ENCODE measurements around the gene TTC39A.
"Not testable (repeated sequence)": the region's sequence is repeated elsewhere in the genome, so short reads cannot be mapped to it uniquely, and the experiment has no call there.

Gene TTC39A

GRCh38 chr1:51264451-51264850, 65.9 kb downstream of the TTC39A start:
- DNase-seq = no peak

GRCh38 chr1:51263147-51263877, 67.0 kb downstream of the TTC39A start:
- DNase-seq = no peak

- DNase-seq = no peak
Measured at GRCh38 chr1:51255331-51255730, 75.0 kb downstream of the TTC39A start.

DNA sequence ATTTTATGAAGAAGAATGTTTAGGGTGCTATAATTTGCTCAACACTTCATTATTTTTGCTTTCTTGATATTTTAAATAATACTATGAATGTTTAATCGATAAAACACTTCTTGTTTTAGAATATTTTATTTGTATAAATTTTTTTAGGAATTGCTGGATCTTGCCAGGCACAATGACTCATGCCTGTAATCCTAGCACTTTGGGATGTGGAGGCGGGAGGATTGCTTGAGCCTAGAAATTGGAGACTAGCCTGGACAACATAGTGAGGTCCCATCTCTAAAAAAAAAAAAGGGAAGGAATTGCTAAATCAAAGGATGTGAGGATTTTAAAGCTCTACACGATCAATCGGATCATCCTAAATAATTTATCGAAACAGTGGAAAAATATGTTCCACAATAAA, 76.7 kb downstream of the TTC39A start:
- DNase-seq = no peak

DNA sequence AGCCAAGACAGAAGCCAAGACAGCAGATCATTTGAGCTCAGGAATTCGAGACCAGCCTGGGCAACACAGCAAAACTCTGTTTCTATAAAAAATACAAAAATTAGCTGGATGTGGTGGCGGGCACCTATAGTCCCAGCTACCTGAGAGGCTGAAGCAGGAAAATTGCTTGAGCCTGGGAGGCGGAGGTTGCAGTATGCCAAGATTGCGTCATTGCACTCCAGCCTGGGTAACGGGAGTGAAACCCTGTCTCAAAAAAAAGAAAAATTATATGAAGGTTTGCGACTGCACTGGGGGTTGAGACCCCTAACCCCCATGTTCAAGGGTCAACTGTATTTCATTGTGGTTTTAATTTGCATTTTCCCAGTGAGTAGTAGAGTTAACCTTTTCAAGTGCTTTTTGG, 78.0 kb downstream of the TTC39A start:
- DNase-seq = no peak

GRCh38 chr1:51251165-51251564, 79.2 kb downstream of the TTC39A start:
- DNase-seq = not testable (repeated sequence)

GRCh38 chr1:51250729-51251128, 79.6 kb downstream of the TTC39A start:
- not testable (repeated sequence) for DNase-seq

- DNase-seq = no peak
Measured at GRCh38 chr1:51249445-51249844, 80.9 kb downstream of the TTC39A start.

GRCh38 chr1:51247499-51247898, 82.9 kb downstream of the TTC39A start:
- no peak for DNase-seq

GRCh38 chr1:51247022-51247421, 83.3 kb downstream of the TTC39A start:
- DNase-seq = no peak

DNA sequence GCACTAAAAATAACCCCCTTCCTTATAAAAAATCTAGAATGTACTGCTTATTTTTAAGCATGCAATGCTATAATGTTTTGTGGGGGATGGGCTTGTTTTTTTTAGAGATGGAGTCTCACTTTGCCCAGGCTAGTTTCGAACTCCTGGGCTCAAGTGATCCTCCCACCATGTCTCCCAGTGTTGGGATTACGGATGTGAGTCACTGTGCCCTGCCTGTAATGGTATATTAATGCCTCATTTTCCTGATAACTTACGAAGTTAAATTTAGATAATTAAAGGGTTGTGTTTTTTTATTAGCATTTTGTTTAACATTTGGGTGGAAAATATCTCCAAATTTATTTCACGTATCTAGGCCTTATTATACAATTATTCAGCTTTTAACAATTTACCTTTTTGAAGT, 87.8 kb downstream of the TTC39A start:
- no peak for DNase-seq

DNA sequence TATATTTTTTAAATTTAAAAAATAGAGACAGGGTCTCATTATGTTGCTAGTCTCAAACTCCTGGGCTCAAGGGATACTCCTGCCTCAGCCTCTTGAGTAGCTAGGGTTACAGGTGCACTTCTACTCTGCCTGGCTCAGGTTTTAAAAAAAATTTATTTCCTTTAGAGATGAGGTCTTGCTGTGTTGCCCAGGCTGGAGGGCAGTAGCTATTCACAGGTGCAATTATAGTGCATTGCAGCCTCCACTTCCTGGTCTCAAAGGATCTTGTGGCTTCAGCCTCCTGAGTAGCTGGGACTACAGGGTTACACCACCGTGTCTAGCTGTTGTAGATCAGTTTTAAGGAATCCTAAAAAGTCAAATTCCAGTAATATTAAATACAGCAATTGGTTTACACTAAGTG, 89.2 kb downstream of the TTC39A start:
- DNase-seq = peak; percentile 47

DNA sequence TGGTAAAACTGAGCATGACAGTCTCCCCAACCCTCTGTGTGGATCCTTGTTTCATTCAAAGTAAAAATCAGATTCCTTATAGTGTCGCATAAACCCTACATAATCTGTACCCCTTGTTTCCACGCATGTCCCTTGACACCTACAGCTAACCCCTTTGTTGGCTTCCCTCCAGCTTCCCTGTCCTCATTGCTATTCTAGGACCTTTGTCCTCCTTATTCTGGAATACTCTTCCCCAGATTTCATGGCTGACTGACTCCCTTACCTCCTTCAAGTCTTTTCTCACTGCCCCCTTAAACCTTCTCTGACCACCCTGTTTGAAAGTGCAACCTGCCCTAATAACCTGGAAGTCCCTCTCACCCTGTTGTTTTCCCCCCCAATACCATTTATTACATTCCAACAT, 90.3 kb downstream of the TTC39A start:
- peak; percentile 25 for DNase-seq

GRCh38 chr1:51238034-51238403, 92.3 kb downstream of the TTC39A start:
- peak; percentile 65 for DNase-seq

DNA sequence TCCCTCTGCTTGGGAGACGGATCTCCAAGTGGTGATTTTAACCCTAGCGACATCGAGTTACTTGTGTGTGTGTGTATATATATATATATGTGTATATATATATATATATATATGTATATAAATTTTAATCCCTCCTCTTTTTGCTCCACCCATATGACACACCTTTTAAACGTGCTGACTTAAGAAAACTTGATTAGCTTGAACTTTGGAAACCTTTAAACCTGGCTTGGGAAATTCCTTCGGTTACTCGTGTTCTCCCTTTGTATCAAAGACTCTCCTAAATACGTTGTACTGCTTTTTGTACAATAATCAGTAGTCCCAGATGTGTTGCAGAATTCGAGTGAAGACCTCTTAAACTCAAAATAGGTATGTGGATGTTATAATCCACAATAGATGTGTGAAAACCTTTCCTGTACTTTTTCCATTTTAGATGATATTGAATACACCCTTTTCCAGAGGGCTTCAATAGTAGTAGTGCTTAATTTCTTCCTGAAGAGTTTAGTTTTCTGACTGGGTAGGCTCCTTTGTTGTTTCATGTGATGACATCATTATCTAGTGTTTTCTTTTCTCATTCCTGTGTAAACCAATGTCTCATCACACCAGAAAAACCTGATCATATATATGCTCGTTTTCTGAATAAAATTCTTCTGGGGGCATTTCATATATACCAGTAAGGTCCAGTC, 92.9 kb downstream of the TTC39A start:
- DNase-seq = peak; percentile 65

All from NCI-H2029 (cell line).